ENCODE results near the gene SRGAP1. TPM values are rescaled to one million over a fixed set of nuclear protein-coding genes. Genes with fewer than 3 reads are reported as not detected.
"Not testable (repeated sequence)": the region's sequence is repeated elsewhere in the genome, so short reads cannot be mapped to it uniquely, and the experiment has no call there.

The SRGAP1 gene
- total RNA-seq, 1 experiment from 2014 or later: 4.2 TPM

GRCh38 chr12:64110864-64111263 is 266.4 kb downstream of the SRGAP1 start:
- DNase-seq (ENCODE audit: low read depth): no peak

DNA sequence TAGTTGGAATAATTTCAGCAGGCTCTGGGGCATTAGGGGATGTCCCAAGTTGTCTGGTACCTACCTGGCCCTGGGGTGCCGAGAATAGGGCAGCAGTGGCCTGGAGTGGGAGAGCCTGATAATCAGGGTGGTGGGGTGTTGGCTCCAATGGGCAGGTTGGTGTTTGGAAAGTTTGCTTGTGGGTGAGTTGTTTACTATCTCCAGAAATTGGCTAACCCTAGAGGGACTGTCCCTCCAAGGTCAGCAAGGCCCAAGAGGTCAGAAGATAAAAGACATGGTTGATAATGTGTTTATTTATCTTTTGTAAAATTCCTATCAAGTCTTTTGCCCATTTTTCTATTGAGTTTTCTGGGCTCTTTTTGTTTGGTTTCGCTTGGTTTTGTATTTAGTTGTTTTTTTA is 272.5 kb downstream of the SRGAP1 start:
- no peak for DNase-seq (ENCODE audit: low read depth)

DNA sequence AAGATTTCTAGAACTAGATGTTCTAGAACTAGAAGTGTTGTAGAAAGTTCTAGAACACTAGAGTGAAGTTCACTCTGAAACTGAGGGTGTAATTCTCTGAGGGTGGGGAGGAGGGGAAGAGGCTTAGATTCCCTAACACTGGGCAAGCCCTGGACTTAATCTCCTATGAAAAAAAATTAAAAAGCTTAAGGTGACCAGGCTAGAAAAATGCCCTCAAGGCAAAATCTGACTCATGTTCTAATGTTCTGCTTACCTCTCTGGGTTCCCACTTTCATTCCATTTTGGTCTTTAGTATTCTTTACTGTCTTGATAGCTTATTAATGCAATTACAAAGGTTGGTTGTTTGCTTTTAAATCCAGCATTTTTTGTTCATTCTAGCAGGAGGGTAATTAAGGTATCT is 276.1 kb downstream of the SRGAP1 start:
- no peak for DNase-seq (ENCODE audit: low read depth)

GRCh38 chr12:64121086-64121485 is 276.6 kb downstream of the SRGAP1 start:
- not testable (repeated sequence) for DNase-seq (ENCODE audit: low read depth)

DNA sequence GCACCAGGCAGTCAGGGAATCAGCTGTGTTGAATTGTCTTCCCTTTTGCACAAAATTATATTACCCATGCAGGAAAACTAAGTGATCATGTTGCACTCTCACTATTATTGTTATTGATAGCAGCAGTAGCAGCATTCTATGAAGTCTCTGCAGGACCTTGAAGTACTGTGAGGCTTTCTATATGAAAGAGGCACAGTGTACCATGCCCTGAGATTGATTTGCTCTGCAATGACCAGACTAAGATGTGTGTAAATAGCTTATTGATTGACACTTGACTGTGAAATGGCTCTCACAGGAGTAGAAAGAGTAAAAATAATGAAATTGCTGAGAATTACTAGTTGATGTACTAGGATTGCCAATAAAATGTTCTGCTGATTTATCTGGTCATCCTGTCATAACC is 277.7 kb downstream of the SRGAP1 start:
- DNase-seq (ENCODE audit: low read depth): no peak

GRCh38 chr12:64122995-64123394 is 278.5 kb downstream of the SRGAP1 start:
- DNase-seq (ENCODE audit: low read depth): no peak

- no peak for DNase-seq (ENCODE audit: low read depth)
These were observed 278.9 kb downstream of the SRGAP1 start for GRCh38 chr12:64123448-64123847.

- DNase-seq (ENCODE audit: low read depth): no peak
These were observed 280.2 kb downstream of the SRGAP1 start for GRCh38 chr12:64124511-64125197.

DNA sequence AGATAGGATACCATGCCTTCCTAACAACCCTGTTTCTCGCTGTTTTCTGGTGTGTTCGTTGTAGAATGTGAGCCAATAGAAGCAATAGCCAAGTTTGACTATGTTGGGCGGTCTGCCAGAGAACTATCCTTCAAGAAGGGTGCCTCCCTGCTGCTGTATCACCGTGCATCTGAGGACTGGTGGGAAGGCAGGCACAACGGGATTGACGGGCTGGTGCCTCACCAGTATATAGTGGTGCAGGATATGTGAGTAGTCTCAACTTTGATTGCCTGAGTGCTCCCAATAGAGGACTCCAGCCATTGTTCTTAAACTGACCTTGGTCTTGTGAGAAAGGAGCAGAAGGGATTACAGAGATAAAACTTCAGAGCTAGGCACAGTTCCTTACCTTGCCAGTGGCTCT is 281.4 kb downstream of the SRGAP1 start:
- DNase-seq (ENCODE audit: low read depth): no peak

GRCh38 chr12:64127811-64128210 is 283.3 kb downstream of the SRGAP1 start:
- no peak for DNase-seq (ENCODE audit: low read depth)

DNA sequence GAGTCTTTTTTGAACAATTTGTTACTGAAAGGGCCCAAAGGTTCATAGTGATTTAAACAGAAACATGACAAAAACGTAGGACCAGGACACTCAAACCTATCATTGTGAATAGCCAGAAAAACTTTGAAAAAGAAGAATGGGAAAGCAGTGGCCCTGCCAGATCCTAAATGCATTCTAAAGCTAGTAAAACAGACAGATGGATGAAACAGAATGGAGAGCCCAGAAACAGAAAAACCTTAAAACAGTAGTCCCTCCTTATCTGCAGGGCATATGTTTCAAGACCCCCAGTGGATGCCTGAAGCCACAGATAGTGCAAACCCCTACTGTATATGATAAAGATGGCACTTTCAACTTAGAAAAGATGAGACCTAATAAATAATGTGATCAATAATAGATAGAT is 283.9 kb downstream of the SRGAP1 start:
- DNase-seq (ENCODE audit: low read depth): no peak

DNA sequence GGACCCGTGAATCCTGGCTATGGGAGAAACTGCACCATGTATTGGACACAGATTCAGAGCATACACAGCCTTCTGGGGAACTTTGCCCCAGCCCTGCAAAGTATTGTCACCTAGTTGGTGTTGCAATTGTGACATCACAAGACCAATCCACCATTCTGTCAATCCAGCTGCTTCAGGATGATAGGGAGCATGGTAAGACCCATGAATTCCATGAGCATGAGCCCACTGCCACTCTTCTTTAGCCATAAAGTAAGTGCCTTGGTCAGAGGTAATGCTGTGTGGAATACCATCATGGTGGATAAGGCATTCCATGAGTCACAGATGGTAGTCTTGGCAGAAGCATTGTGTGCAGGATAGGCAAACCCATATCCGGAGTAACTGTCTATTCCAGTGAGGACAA is 286.0 kb downstream of the SRGAP1 start:
- DNase-seq (ENCODE audit: low read depth): not testable (repeated sequence)

- DNase-seq (ENCODE audit: low read depth): not testable (repeated sequence)
These were observed 287.0 kb downstream of the SRGAP1 start for GRCh38 chr12:64131456-64131855.

DNA sequence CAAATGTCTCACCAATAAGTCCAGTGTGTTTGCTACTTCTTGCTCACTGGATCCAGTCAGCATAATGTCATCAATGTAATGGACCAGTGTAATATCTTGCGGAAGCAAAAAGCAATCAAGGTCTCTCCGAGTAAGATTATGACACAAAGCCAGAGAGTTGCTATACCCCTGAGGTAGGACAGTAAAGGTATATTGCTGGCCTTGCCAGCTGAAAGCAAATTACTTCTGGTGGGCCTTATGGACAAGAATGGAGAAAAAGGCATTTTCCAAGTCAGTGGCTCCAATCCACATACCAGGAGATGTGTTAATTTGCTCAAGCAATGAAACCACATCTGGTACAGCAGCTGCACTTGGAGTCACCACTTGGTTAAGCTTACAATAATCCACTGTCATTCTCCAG is 288.2 kb downstream of the SRGAP1 start:
- DNase-seq (ENCODE audit: low read depth): not testable (repeated sequence)

- no peak for DNase-seq (ENCODE audit: low read depth)
These were observed 292.6 kb downstream of the SRGAP1 start for GRCh38 chr12:64137117-64137516.

DNA sequence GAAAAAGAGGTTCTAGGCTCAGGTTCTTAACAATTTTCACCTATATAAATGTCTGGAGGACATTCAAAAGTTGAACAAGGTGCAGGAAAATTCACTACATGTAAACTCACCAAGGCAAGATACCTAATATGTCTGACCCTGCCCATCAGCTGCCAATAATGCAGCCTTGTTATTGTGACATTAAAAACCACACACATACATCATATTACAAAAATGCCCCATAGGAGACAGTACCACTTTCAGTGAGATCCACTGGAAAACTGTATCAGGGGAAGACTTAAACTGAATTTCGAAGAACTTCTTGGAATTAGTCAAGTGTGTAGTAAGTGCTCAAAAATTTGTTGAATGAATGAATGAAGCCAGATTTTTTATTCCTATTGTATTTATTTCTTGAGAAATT is 294.5 kb downstream of the SRGAP1 start:
- peak; percentile 13 for DNase-seq (ENCODE audit: low read depth)

GRCh38 chr12:64142382-64142781 is 297.9 kb downstream of the SRGAP1 start:
- no peak for DNase-seq (ENCODE audit: low read depth)

DNA sequence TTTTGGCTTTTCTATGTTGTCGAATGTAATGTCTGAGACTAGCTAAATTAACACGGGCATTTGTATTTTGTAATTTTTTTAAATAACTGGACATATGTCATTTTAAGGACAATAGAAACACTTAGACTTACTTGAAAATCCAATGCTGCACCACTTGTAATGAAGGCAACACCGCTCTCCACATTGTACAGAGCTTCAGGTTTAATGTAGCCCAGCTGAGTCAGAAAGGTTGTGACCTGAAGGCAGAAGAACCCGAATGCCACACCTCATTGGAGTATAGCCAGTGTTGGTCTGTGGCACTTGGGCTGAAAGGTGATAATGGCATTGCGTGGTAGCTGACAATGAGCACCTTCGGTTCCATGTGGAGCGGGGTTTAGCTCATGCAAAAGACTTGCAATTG is 298.3 kb downstream of the SRGAP1 start:
- DNase-seq (ENCODE audit: low read depth): no peak

DNA sequence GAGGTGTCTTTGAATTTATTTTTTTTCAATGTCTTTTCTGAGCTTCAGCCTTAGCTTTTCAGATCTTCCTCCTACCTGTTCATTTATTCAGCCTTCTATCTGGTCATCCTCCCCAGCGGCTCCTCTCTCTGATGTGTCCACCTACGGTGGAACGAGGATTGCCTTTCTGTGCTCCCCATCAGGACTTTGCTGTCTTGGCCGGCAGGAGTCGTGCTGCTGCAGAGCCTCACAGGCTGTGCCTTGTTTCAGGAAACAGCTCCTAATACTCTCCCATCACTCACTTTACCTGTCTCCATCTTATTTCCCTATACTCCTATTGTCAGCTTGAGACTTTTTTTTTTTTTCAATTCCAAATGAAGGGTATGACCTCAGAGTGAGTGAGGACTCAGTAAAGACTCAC is 300.7 kb downstream of the SRGAP1 start:
- no peak for DNase-seq (ENCODE audit: low read depth)

DNA sequence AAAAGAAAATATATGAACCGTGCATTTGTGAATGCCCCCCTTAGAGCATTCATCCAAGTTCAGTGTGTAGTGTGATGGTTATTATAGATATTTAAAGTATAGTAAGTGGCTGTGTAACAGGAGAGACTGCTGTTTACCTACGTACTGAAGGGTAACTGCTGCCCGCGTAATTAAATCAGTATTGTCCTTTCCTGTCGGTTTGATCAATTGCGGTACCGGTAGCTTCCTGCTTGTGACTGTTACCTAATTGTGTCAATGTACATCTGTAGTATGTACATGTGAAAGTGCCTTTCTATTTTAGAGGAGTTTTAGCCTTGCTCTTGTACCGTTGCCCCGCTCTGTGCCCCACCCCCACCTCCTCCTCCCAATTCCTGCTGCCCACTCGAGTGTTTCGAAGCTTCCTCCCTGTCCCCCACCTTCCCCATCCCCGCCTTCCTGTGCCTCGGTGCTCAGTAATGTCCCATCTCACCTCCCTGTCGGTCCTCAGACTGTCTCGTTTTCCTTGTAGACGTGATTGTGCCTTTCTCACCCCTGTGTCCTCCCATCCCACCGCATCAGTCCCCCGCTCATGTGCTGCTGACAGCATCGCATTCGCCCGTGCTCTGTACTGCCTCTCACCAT is 302.6 kb downstream of the SRGAP1 start:
- no peak for DNase-seq (ENCODE audit: low read depth)

GRCh38 chr12:64147875-64148274 is 303.4 kb downstream of the SRGAP1 start:
- DNase-seq (ENCODE audit: low read depth): no peak

GRCh38 chr12:64154677-64155076 is 310.2 kb downstream of the SRGAP1 start:
- DNase-seq (ENCODE audit: low read depth): no peak

- no peak for DNase-seq (ENCODE audit: low read depth)
These were observed 312.6 kb downstream of the SRGAP1 start for GRCh38 chr12:64157110-64157509.
